Gastrocnemius medialis (tissue), 4 donors: ENCODE results near the gene NPAS3. TPM values are rescaled to one million over a fixed set of nuclear protein-coding genes. Genes with fewer than 3 reads are reported as not detected.

Experiments
- ATAC-seq, 2 donors: fragments of 150-250 bp; one replicate each; pipeline ENCODE4 v1.9.1; 2016
- DNase-seq, 2 donors: peaks; one replicate each; pipeline ENCODE4 v3.0.0-alpha.2; 2019
- H3K27ac ChIP-seq, 4 donors: fragments of 200-600 bp; sonication (generic); 1 replicate in 1 of 4; 2 replicates in 3 of 4; pipeline ENCODE4 v1.5.1; 2016 to 2018; ENCODE audit warnings: mild to moderate bottlenecking in 2 of 4, moderate library complexity in 1 of 4
- H3K27me3 ChIP-seq, 3 donors: fragments of 200-600 bp; sonication (generic) in 2 of 3; 1 replicate in 1 of 3; 2 replicates in 2 of 3; pipeline versions ENCODE4 v1.5.1 to v1.6.0; 2016 to 2019; ENCODE audit warnings: mild to moderate bottlenecking in 1 of 3, moderate library complexity in 1 of 3
- H3K36me3 ChIP-seq, 2 donors: fragments of 200-600 bp; sonication (generic) in 1 of 2; one replicate each; pipeline ENCODE4 v1.5.1; 2017 to 2018
- H3K4me1 ChIP-seq, 2 donors: fragments of 200-600 bp; sonication (generic) in 1 of 2; one replicate each; pipeline ENCODE4 v1.5.1; 2016 to 2017; ENCODE audit warnings: mild to moderate bottlenecking in 2 of 2
- H3K4me3 ChIP-seq, 4 donors: fragments of 200-600 bp; sonication (generic) in 3 of 4; 1 replicate in 1 of 4; 2 replicates in 3 of 4; pipeline ENCODE4 v1.5.1; 2016 to 2019; ENCODE audit warnings: mild to moderate bottlenecking in 2 of 4
- H3K9me3 ChIP-seq, 3 donors: fragments of 200-600 bp; sonication (generic) in 2 of 3; 1 replicate in 1 of 3; 2 replicates in 2 of 3; pipeline ENCODE4 v1.5.1; 2016 to 2019
- CTCF ChIP-seq, 5 experiments: fragments of 450-650 bp in 3 of 5; fragments of 200-600 bp in 2 of 5; sonication (generic) in 2 of 5; IDR thresholded peaks in 4 of 5; conservative IDR thresholded peaks in 1 of 5; 1 replicate in 4 of 5; 2 replicates in 1 of 5; pipeline ENCODE4 v1.5.1; 2016 to 2019; ENCODE audit warnings: antibody characterized with exemption in 5 of 5, mild to moderate bottlenecking in 3 of 5, moderate library complexity in 3 of 5
- POLR2A ChIP-seq, 2 donors: fragments of 450-650 bp; IDR thresholded peaks; one replicate each; pipeline ENCODE4 v1.6.1; 2017; ENCODE audit warnings: antibody characterized with exemption in 2 of 2, mild to moderate bottlenecking in 2 of 2, moderate library complexity in 2 of 2
- in situ Hi-C, 4 donors: fragments of 200-750 bp; cut with MboI; loops; one replicate each; pipeline versions ENCODE4 v1.15.0 to v1.8.0; 2017; ENCODE audit warnings: low sequenced_read_pairs in 4 of 4
- intact Hi-C: fragments of 100-400 bp; cut with DNase I; formaldehyde crosslinking; loops from one replicate; pipeline ENCODE4 v1.15.1; 2023; ENCODE audit warnings: low total_unique reads
- total RNA-seq, 4 donors: library from RNA; depleted of rRNA; stranded (reverse); fragments of >200 nt; gene quantifications; one replicate each; pipeline versions ENCODE4 v1.1.0 to v1.2.3, GENCODE V29; 2016

The NPAS3 gene
- total RNA-seq, 4 donors from 2014 or later = 0.82 to 1.00 TPM; not detected in 2

- Histone ChIP-seq H3K4me1 (no peaks in the 10 kb centered on the region), H3K27ac (no peak overlapping the region), H3K36me3 (no peaks in the 10 kb centered on the region), H3K9me3 (no peaks in the 10 kb centered on the region), H3K27me3 (no peaks in the 10 kb centered on the region), H3K4me3 (no peak overlapping the region)
- in situ Hi-C loops (no loop called here), intact Hi-C loops (no loop called here)
- TF ChIP-seq POLR2A (IDR thresholded peaks at IDR 0.05) (no peak), CTCF (IDR thresholded peaks at IDR 0.05 in 4 of 5, conservative IDR thresholded peaks at IDR 0.05 in 1 of 5) (no peak)
- no peak for ATAC-seq
- no peak for DNase-seq
Measured at GRCh38 chr14:33653308-33653695, 714.6 kb downstream of the NPAS3 start.

GRCh38 chr14:33655421-33655820, 716.7 kb downstream of the NPAS3 start:
- DNase-seq (no peak), ATAC-seq (no peak)
- Histone ChIP-seq H3K9me3 (no peaks in the 10 kb centered on the region), H3K36me3 (no peaks in the 10 kb centered on the region), H3K27ac (no peak overlapping the region), H3K4me3 (no peak overlapping the region), H3K27me3 (no peaks in the 10 kb centered on the region), H3K4me1 (no peaks in the 10 kb centered on the region)
- in situ Hi-C loops (no loop called here), intact Hi-C loops (no loop called here)
- TF ChIP-seq POLR2A (IDR thresholded peaks at IDR 0.05) (no peak), CTCF (IDR thresholded peaks at IDR 0.05 in 4 of 5, conservative IDR thresholded peaks at IDR 0.05 in 1 of 5) (no peak)

- no peak overlapping the region for H3K27ac ChIP-seq
- H3K4me3 ChIP-seq = no peak overlapping the region
- in situ Hi-C loops (no loop called here), intact Hi-C loops (no loop called here)
- DNase-seq (no peak), ATAC-seq (no peak)
- no peak for TF ChIP-seq POLR2A (IDR thresholded peaks at IDR 0.05)
- TF ChIP-seq CTCF (IDR thresholded peaks at IDR 0.05 in 4 of 5, conservative IDR thresholded peaks at IDR 0.05 in 1 of 5) = no peak
- no peaks in the 10 kb centered on the region for H3K9me3 ChIP-seq
- no peaks in the 10 kb centered on the region for H3K36me3 ChIP-seq
- no peaks in the 10 kb centered on the region for H3K4me1 ChIP-seq
- no peaks in the 10 kb centered on the region for H3K27me3 ChIP-seq
Measured at GRCh38 chr14:33657476-33657875, 718.8 kb downstream of the NPAS3 start.

- ATAC-seq = no peak
- DNase-seq = no peak
- in situ Hi-C loops (no loop called here), intact Hi-C loops (no loop called here)
- Histone ChIP-seq H3K27me3 (no peaks in the 10 kb centered on the region), H3K27ac (no peak overlapping the region), H3K9me3 (no peaks in the 10 kb centered on the region), H3K4me3 (no peak overlapping the region), H3K36me3 (no peaks in the 10 kb centered on the region), H3K4me1 (no peaks in the 10 kb centered on the region)
- TF ChIP-seq POLR2A (IDR thresholded peaks at IDR 0.05) (no peak), CTCF (IDR thresholded peaks at IDR 0.05 in 4 of 5, conservative IDR thresholded peaks at IDR 0.05 in 1 of 5) (no peak)
Measured at GRCh38 chr14:33660248-33660647, 721.6 kb downstream of the NPAS3 start.

- TF ChIP-seq POLR2A (IDR thresholded peaks at IDR 0.05) (no peak), CTCF (IDR thresholded peaks at IDR 0.05 in 4 of 5, conservative IDR thresholded peaks at IDR 0.05 in 1 of 5) (no peak)
- no peaks in the 10 kb centered on the region for H3K36me3 ChIP-seq
- ATAC-seq = no peak
- intact Hi-C loops (no loop called here), in situ Hi-C loops (no loop called here)
- H3K9me3 ChIP-seq = no peaks in the 10 kb centered on the region
- no peak overlapping the region for H3K4me3 ChIP-seq
- no peak overlapping the region for H3K27ac ChIP-seq
- H3K4me1 ChIP-seq = no peaks in the 10 kb centered on the region
- H3K27me3 ChIP-seq = no peaks in the 10 kb centered on the region
- no peak for DNase-seq
Measured at GRCh38 chr14:33661101-33661500, 722.4 kb downstream of the NPAS3 start.
